GM12878 (cell line): Measurements from ENCODE around the gene ZNF48. TPM values are rescaled to one million over a fixed set of nuclear protein-coding genes. Genes with fewer than 3 reads are reported as not detected.

Experiments used
- E4F1 ChIP-seq: fragments of 450-650 bp; IDR thresholded peaks from 2 replicates; pipeline ENCODE4 v1.6.1; 2018; ENCODE audit warnings: borderline replicate concordance, mild to moderate bottlenecking; ENCODE audit not compliant: partially characterized antibody
- HDGF ChIP-seq: fragments of 450-650 bp; IDR thresholded peaks from 2 replicates; pipeline ENCODE4 v1.6.1; 2016; ENCODE audit warnings: antibody characterized with exemption
- MEF2A ChIP-seq: IDR thresholded peaks from 2 replicates; pipeline ENCODE4 v1.6.1; 2011; ENCODE audit warnings: low read depth, mild to moderate bottlenecking, low read length, moderate library complexity; ENCODE audit not compliant: insufficient read depth
- MLLT1 ChIP-seq: fragments of 450-650 bp; IDR thresholded peaks from 2 replicates; pipeline ENCODE4 v1.6.1; 2016; ENCODE audit warnings: mild to moderate bottlenecking
- NFXL1 ChIP-seq: fragments of 450-650 bp; IDR thresholded peaks from 2 replicates; pipeline ENCODE4 v1.6.1; 2017; ENCODE audit warnings: antibody characterized with exemption, mild to moderate bottlenecking, borderline replicate concordance
- NKRF ChIP-seq: fragments of 450-650 bp; conservative IDR thresholded peaks from 2 replicates; pipeline ENCODE4 v1.6.1; 2017; ENCODE audit warnings: mild to moderate bottlenecking, moderate library complexity
- PAX5 ChIP-seq: IDR thresholded peaks from 2 replicates; pipeline ENCODE4 v1.6.1; 2011; ENCODE audit warnings: low read depth, low read length, borderline replicate concordance
- RAD21 ChIP-seq: IDR thresholded peaks from 2 replicates; pipeline ENCODE4 v1.6.1; 2011; ENCODE audit warnings: mild to moderate bottlenecking, low read depth, low read length, moderate library complexity; ENCODE audit not compliant: insufficient read depth
- SREBF2 ChIP-seq: IDR thresholded peaks from 2 replicates; pipeline ENCODE4 v1.6.1; 2012; ENCODE audit warnings: mild to moderate bottlenecking, low read length
- YBX1 ChIP-seq: fragments of 450-650 bp; IDR thresholded peaks from 2 replicates; pipeline ENCODE4 v1.6.1; 2016; ENCODE audit warnings: antibody characterized with exemption
- ZBTB11 ChIP-seq: fragments of 450-650 bp; formaldehyde crosslinking; IDR thresholded peaks from 2 replicates; pipeline ENCODE4 v1.5.0; 2022; ENCODE audit warnings: mild to moderate bottlenecking, missing genetic modification characterization
- polyA plus RNA-seq, 11 experiments: library from polyadenylated mRNA; depleted of rRNA in 4 of 11; unstranded in 6 of 11; stranded (reverse) in 5 of 11; fragments of >200 nt; fragmentation: Nextera tagmentation in 4 of 11; fragmentation: Illumina TruSeq in 1 of 11; extraction: Ambion mirVana in 4 of 11; extraction: Trizol in 1 of 11; gene quantifications; 1 replicate in 1 of 11; 2 replicates in 10 of 11; pipeline versions ENCODE4 v1.2.1 to v1.2.3, GENCODE V29; 2011 to 2016; ENCODE audit warnings: inconsistent platforms in 2 of 11, missing spikeins in 2 of 11, low read depth in 1 of 11
- total RNA-seq, 4 experiments: library from RNA; depleted of rRNA in 3 of 4; stranded (reverse); fragments of >200 nt in 3 of 4; fragmentation: Illumina TruSeq in 1 of 4; extraction: Trizol in 1 of 4; gene quantifications; 2 replicates each; pipeline versions ENCODE4 v1.2.1 to v1.2.3, GENCODE V29; 2013 to 2021

The ZNF48 gene
- total and polyA plus RNA-seq, 10 of the 15 experiments (the other 5 are each of a cell fraction or from before 2014, with no cell fraction given) = 0.14 to 12.0 (median 4.2) TPM

GRCh38 chr16:30370456-30371247 lies 24.6 kb upstream of the ZNF48 start, which contains the start of gene TBC1D10B (continued):
- TF ChIP-seq HDGF = no peak; the same call in none of the 2 replicates
- TF ChIP-seq SREBF2 = no peak
- TF ChIP-seq MLLT1 = no peak; the same call in 1 of the 2 replicates
- TF ChIP-seq RAD21 = no peak
- TF ChIP-seq PAX5 = 0 out of 2 replicates have a peak, but pooled peaks have one; percentile 27
- TF ChIP-seq E4F1 = peak; percentile 93
- no peak for TF ChIP-seq ZBTB11
- TF ChIP-seq YBX1 = no peak
- TF ChIP-seq MEF2A = no peak
- no peak for TF ChIP-seq NFXL1
- TF ChIP-seq NKRF = no peak
- TF ChIP-seq, all 136 proteins: peak for 38
